ENCODE data around the gene P3H1. TPM values are rescaled to one million over a fixed set of nuclear protein-coding genes. Genes with fewer than 3 reads are reported as not detected.

Gene P3H1
- polyA plus RNA-seq, 3 donors, result 16.8 to 56.9 (median 16.9) TPM

- Mint-ChIP-seq H3K4me1 (peaks cover 5% of the 10 kb centered on the region), H3K27ac (peak overlapping the region in 1 of 7 donors; percentile 15), H3K4me3 (no peak overlapping the region), H3K27me3 (ENCODE audit: low read depth in 3 of 3) (no peaks in the 10 kb centered on the region), H3K36me3 (peaks cover 73 to 81% of the 10 kb centered on the region in 2 donors), H3K9me3 (no peaks in the 10 kb centered on the region)
- DNase-seq, result no peak
- H2AFZ ChIP-seq (ENCODE audit: insufficient read depth, low read depth, low read length, poor library complexity, severe bottlenecking), result no peak overlapping the region
- peaks cover 0 to 7% of the 10 kb centered on the region in 2 donors for H3K4me1 ChIP-seq (ENCODE audit: control insufficient read depth in 1 of 2, insufficient read depth in 2 of 2, low read length in 2 of 2)
- no peaks in the 10 kb centered on the region for H4K20me1 ChIP-seq (ENCODE audit: insufficient read depth, low read length)
- 100% methylated on average over 5 of the region's 6 CpGs for WGBS (ENCODE audit: insufficient coverage)
- H3K9me3 ChIP-seq (replicated peaks in 1 of 2; ENCODE audit: control insufficient read depth in 1 of 2, insufficient read depth in 1 of 2, low read length in 2 of 2), result no peaks in the 10 kb centered on the region
- H3K4me3 ChIP-seq (replicated peaks in 1 of 3; ENCODE audit: low read depth in 2 of 3, low read length in 3 of 3), result no peak overlapping the region
- H3K79me2 ChIP-seq (ENCODE audit: insufficient read depth, low read length), result peaks cover 10% of the 10 kb centered on the region
- H3K27me3 ChIP-seq (ENCODE audit: control insufficient read depth in 2 of 2, insufficient read depth in 2 of 2, low read length in 2 of 2), result no peaks in the 10 kb centered on the region
- TF ChIP-seq CTCF (IDR thresholded peaks at IDR 0.05), result no peak
- H3K36me3 ChIP-seq (replicated peaks in 1 of 2; ENCODE audit: control insufficient read depth in 1 of 2, insufficient read depth in 2 of 2, low read length in 2 of 2), result peaks cover 52 to 93% of the 10 kb centered on the region in 2 donors
- intact Hi-C loops (cut with micrococcal nuclease), result loop anchor here in 1 of 2 donors (5.0 kb wide), 1 partner anchor 296 kb away; no protein-coding TSS in a partner anchor
- no peak overlapping the region for H3K4me2 ChIP-seq (replicated peaks; ENCODE audit: extremely low read depth, low read length, poor library complexity, severe bottlenecking)
- H3K27ac ChIP-seq (ENCODE audit: low read depth in 1 of 2, low read length in 2 of 2), result no peak overlapping the region
- H3K9ac ChIP-seq (ENCODE audit: insufficient read depth, low read length, poor library complexity, severe bottlenecking), result no peak overlapping the region
Observed at GRCh38 chr1:42776502-42776901, 9.7 kb upstream of the P3H1 start.

- no peak overlapping the region for H3K4me3 Mint-ChIP-seq
- H3K4me1 Mint-ChIP-seq, result peaks cover 8% of the 10 kb centered on the region
- Histone ChIP-seq H4K20me1 (ENCODE audit: insufficient read depth, low read length) (no peaks in the 10 kb centered on the region), H3K4me3 (replicated peaks in 1 of 3; ENCODE audit: low read depth in 2 of 3, low read length in 3 of 3) (no peak overlapping the region), H2AFZ (ENCODE audit: insufficient read depth, low read depth, low read length, poor library complexity, severe bottlenecking) (no peak overlapping the region), H3K9ac (ENCODE audit: insufficient read depth, low read length, poor library complexity, severe bottlenecking) (no peak overlapping the region), H3K9me3 (replicated peaks in 1 of 2; ENCODE audit: control insufficient read depth in 1 of 2, insufficient read depth in 1 of 2, low read length in 2 of 2) (no peaks in the 10 kb centered on the region), H3K4me2 (replicated peaks; ENCODE audit: extremely low read depth, low read length, poor library complexity, severe bottlenecking) (no peak overlapping the region), H3K79me2 (ENCODE audit: insufficient read depth, low read length) (peaks cover 25% of the 10 kb centered on the region), H3K4me1 (ENCODE audit: control insufficient read depth in 1 of 2, insufficient read depth in 2 of 2, low read length in 2 of 2) (peaks cover 0 to 7% of the 10 kb centered on the region in 2 donors), H3K36me3 (replicated peaks in 1 of 2; ENCODE audit: control insufficient read depth in 1 of 2, insufficient read depth in 2 of 2, low read length in 2 of 2) (peaks cover 42 to 78% of the 10 kb centered on the region in 2 donors), H3K27me3 (ENCODE audit: control insufficient read depth in 2 of 2, insufficient read depth in 2 of 2, low read length in 2 of 2) (no peaks in the 10 kb centered on the region), H3K27ac (ENCODE audit: low read depth in 1 of 2, low read length in 2 of 2) (no peak overlapping the region)
- TF ChIP-seq CTCF (IDR thresholded peaks at IDR 0.05), result no peak
- H3K36me3 Mint-ChIP-seq, result peaks cover 66 to 77% of the 10 kb centered on the region in 2 donors
- no peak for DNase-seq
- 93% methylated on average over 5 of the region's 5 CpGs for WGBS (ENCODE audit: insufficient coverage)
- intact Hi-C loops (cut with micrococcal nuclease), result loop anchor here in 1 of 2 donors (5.0 kb wide), 1 partner anchor 297 kb away; no protein-coding TSS in a partner anchor
- H3K9me3 Mint-ChIP-seq, result no peaks in the 10 kb centered on the region
- no peak overlapping the region for H3K27ac Mint-ChIP-seq
- H3K27me3 Mint-ChIP-seq (ENCODE audit: low read depth in 3 of 3), result no peaks in the 10 kb centered on the region
Observed at GRCh38 chr1:42774928-42775526, 8.2 kb upstream of the P3H1 start.

All from CD14-positive monocyte (primary cell).